ENCODE results near the gene NRIP1. TPM values are rescaled to one million over a fixed set of nuclear protein-coding genes. Genes with fewer than 3 reads are reported as not detected.

The NRIP1 gene
- total RNA-seq, 4 donors from 2014 or later, result 15.9 to 21.6 (median 16.9) TPM

GRCh38 chr21:15027056-15027455 lies 37.7 kb downstream of the NRIP1 start:
- WGBS, 2 donors, result 89 to 91% methylated on average over 5 of the region's 5 CpGs
- intact Hi-C loops (cut with DNase I; ENCODE audit: low total_unique reads), result no loop called here
- no peak overlapping the region for H3K4me3 ChIP-seq (ENCODE audit: low read depth, poor library complexity, severe bottlenecking)
- no peak for TF ChIP-seq CTCF (IDR thresholded peaks at IDR 0.05)
- TF ChIP-seq POLR2A (IDR thresholded peaks at IDR 0.05), result no peak
- no peak for DNase-seq (ENCODE audit: low spot score in 2 of 2)

GRCh38 chr21:15026370-15026769 lies 38.4 kb downstream of the NRIP1 start:
- no peak for TF ChIP-seq POLR2A (IDR thresholded peaks at IDR 0.05)
- no peak for TF ChIP-seq CTCF (IDR thresholded peaks at IDR 0.05)
- H3K4me3 ChIP-seq (ENCODE audit: low read depth, poor library complexity, severe bottlenecking), result no peak overlapping the region
- no peak for DNase-seq (ENCODE audit: low spot score in 2 of 2)
- intact Hi-C loops (cut with DNase I; ENCODE audit: low total_unique reads), result no loop called here
- WGBS, 2 donors, result 77 to 86% methylated on average over 2 of the region's 2 CpGs

GRCh38 chr21:15023776-15024175 lies 41.0 kb downstream of the NRIP1 start:
- H3K4me3 ChIP-seq (ENCODE audit: low read depth, poor library complexity, severe bottlenecking), result no peak overlapping the region
- intact Hi-C loops (cut with DNase I; ENCODE audit: low total_unique reads), result no loop called here
- 73 to 79% methylated on average over 5 of the region's 5 CpGs for WGBS, 2 donors
- TF ChIP-seq CTCF (IDR thresholded peaks at IDR 0.05) (no peak), POLR2A (IDR thresholded peaks at IDR 0.05) (no peak)
- DNase-seq (ENCODE audit: low spot score in 2 of 2), result no peak

GRCh38 chr21:15022608-15023261 lies 42.1 kb downstream of the NRIP1 start:
- no peak overlapping the region for H3K4me3 ChIP-seq (ENCODE audit: low read depth, poor library complexity, severe bottlenecking)
- TF ChIP-seq CTCF (IDR thresholded peaks at IDR 0.05) (no peak), POLR2A (IDR thresholded peaks at IDR 0.05) (no peak)
- WGBS, 2 donors, result 85 to 91% methylated on average over 6 of the region's 6 CpGs

DNA sequence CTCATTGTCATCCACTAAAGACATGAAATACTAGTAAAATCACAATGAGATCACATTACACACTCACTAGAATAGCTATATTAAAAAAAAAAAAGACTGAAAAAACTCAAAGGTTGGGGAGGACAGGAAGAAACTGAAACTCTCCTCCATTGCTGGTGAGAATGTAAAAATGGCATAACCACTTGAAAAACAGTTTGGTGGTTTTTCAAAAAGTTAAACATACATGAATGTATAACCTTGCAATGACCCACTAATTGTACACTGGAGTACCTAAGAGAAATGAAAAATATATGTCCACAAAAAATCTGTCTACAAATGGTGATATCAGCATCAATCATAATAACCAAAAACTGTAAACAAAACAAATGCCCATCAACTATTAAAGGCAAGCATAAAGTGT lies 44.0 kb downstream of the NRIP1 start:
- DNase-seq (ENCODE audit: low spot score in 2 of 2), result no peak
- TF ChIP-seq CTCF (IDR thresholded peaks at IDR 0.05) (no peak), POLR2A (IDR thresholded peaks at IDR 0.05) (no peak)
- intact Hi-C loops (cut with DNase I; ENCODE audit: low total_unique reads), result no loop called here
- no peak overlapping the region for H3K4me3 ChIP-seq (ENCODE audit: low read depth, poor library complexity, severe bottlenecking)

More at GRCh38 chr21:15022608-15023261, 42.1 kb downstream of the NRIP1 start:
- intact Hi-C loops (cut with DNase I; ENCODE audit: low total_unique reads), result no loop called here
- DNase-seq (ENCODE audit: low spot score in 2 of 2), result no peak

DNA sequence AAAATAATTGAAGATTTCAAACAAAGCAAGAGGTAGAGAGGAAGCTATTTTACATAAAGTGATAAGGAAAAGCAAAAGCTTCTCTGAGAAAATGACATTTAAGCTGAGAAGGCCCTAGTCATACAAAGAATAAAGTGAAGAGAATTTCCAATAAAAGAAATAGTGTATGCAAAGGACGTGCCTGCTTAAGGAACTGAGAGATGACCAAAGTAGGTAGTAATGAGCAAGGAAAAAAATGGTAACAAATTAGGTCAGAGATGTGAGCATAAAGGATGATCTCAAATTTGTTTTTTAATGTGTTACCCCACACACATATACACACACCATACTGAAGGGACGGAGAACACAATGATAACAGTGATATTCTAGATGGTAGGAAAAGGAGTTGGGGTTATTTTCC lies 46.4 kb downstream of the NRIP1 start:
- intact Hi-C loops (cut with DNase I; ENCODE audit: low total_unique reads), result no loop called here
- DNase-seq (ENCODE audit: low spot score in 2 of 2), result no peak
- H3K4me3 ChIP-seq (ENCODE audit: low read depth, poor library complexity, severe bottlenecking), result no peak overlapping the region
- WGBS, 2 donors, result 78 to 92% methylated on average over 2 of the region's 2 CpGs
- no peak for TF ChIP-seq CTCF (IDR thresholded peaks at IDR 0.05)
- TF ChIP-seq POLR2A (IDR thresholded peaks at IDR 0.05), result no peak

All from lower leg skin (tissue), 4 donors.